Trophoblast cell (in vitro differentiated cells and primary cell): ENCODE data around the gene TRIM67.

Source experiments
- DNase-seq, 2 donors: peaks; one replicate each; pipeline ENCODE4 v3.0.0-alpha.2; 2016
- H2AFZ ChIP-seq: 2 replicates; pipeline ENCODE4 v1.6.1; 2013; ENCODE audit warnings: low read length, moderate library complexity, mild to moderate bottlenecking; ENCODE audit not compliant: insufficient read depth, poor library complexity
- H2AK5ac ChIP-seq: 2 replicates; pipeline ENCODE4 v1.6.1; 2013; ENCODE audit warnings: mild to moderate bottlenecking, low read length
- H2BK120ac ChIP-seq: 2 replicates; pipeline ENCODE4 v1.6.1; 2013; ENCODE audit warnings: low read length, mild to moderate bottlenecking, moderate library complexity; ENCODE audit not compliant: insufficient read depth, poor library complexity
- H2BK12ac ChIP-seq: 2 replicates; pipeline ENCODE4 v1.6.1; 2013; ENCODE audit warnings: mild to moderate bottlenecking, low read length, moderate library complexity
- H2BK5ac ChIP-seq: 2 replicates; pipeline ENCODE4 v1.6.1; 2013; ENCODE audit warnings: low read length, low read depth, moderate library complexity, mild to moderate bottlenecking; ENCODE audit not compliant: poor library complexity
- H3K14ac ChIP-seq: 2 replicates; pipeline ENCODE4 v1.6.1; 2013; ENCODE audit warnings: mild to moderate bottlenecking, low read length
- H3K18ac ChIP-seq: 2 replicates; pipeline ENCODE4 v1.6.1; 2013; ENCODE audit warnings: mild to moderate bottlenecking, low read length
- H3K23ac ChIP-seq: 2 replicates; pipeline ENCODE4 v1.6.1; 2013; ENCODE audit warnings: low read length
- H3K27ac ChIP-seq: 2 replicates; pipeline ENCODE4 v1.5.1; 2013; ENCODE audit warnings: low read depth, mild to moderate bottlenecking, inconsistent platforms, low read length, moderate library complexity
- H3K27me3 ChIP-seq: 2 replicates; pipeline ENCODE4 v1.6.1; 2013; ENCODE audit warnings: inconsistent platforms, mild to moderate bottlenecking, low read length, moderate library complexity; ENCODE audit not compliant: insufficient read depth
- H3K36me3 ChIP-seq, 2 experiments: 1 replicate in 1 of 2; 2 replicates in 1 of 2; pipeline ENCODE4 v1.6.1; 2013; ENCODE audit warnings: low read length in 2 of 2, mild to moderate bottlenecking in 2 of 2, moderate library complexity in 1 of 2; ENCODE audit not compliant: insufficient read depth in 2 of 2, control insufficient read depth in 1 of 2
- H3K4ac ChIP-seq: 2 replicates; pipeline ENCODE4 v1.6.1; 2013; ENCODE audit warnings: low read depth, mild to moderate bottlenecking, low read length, moderate library complexity
- H3K4me1 ChIP-seq, 2 experiments: 1 replicate in 1 of 2; 2 replicates in 1 of 2; pipeline ENCODE4 v1.6.1; 2013; ENCODE audit warnings: low read length in 2 of 2, mild to moderate bottlenecking in 2 of 2, moderate library complexity in 1 of 2; ENCODE audit not compliant: insufficient read depth in 2 of 2, control insufficient read depth in 1 of 2
- H3K4me2 ChIP-seq: 2 replicates; pipeline ENCODE4 v1.6.1; 2013; ENCODE audit warnings: inconsistent platforms, mild to moderate bottlenecking, low read length, moderate library complexity
- H3K4me3 ChIP-seq: 2 replicates; pipeline ENCODE4 v1.5.1; 2013; ENCODE audit warnings: mild to moderate bottlenecking, low read depth, low read length, inconsistent platforms
- H3K79me1 ChIP-seq: one replicate; pipeline ENCODE4 v1.6.1; 2013; ENCODE audit warnings: low read length
- H3K79me2 ChIP-seq: 2 replicates; pipeline ENCODE4 v1.6.1; 2013; ENCODE audit warnings: low read length, mild to moderate bottlenecking; ENCODE audit not compliant: control insufficient read depth, insufficient read depth, poor library complexity
- H3K9ac ChIP-seq: 2 replicates; pipeline ENCODE4 v1.6.1; 2013; ENCODE audit warnings: mild to moderate bottlenecking, low read length
- H3K9me3 ChIP-seq: 2 replicates; pipeline ENCODE4 v1.6.1; 2013; ENCODE audit warnings: low read depth, mild to moderate bottlenecking, control low read depth, inconsistent platforms, low read length; ENCODE audit not compliant: insufficient read depth
- H4K12ac ChIP-seq: 2 replicates; pipeline ENCODE4 v1.6.1; 2013; ENCODE audit warnings: low read depth, mild to moderate bottlenecking, low read length, moderate library complexity
- H4K8ac ChIP-seq: 2 replicates; pipeline ENCODE4 v1.6.1; 2013; ENCODE audit warnings: low read depth, mild to moderate bottlenecking, low read length, moderate library complexity
- H4K91ac ChIP-seq: one replicate; pipeline ENCODE4 v1.6.1; 2013; ENCODE audit warnings: low read depth, mild to moderate bottlenecking, low read length, moderate library complexity
- WGBS: extraction: QIAGEN DNeasy Blood & Tissue Kit; methylation state at CpG from one replicate; pipeline ENCODE4 v1.1.7; 2013; ENCODE audit warnings: missing lambda C conversion rate; ENCODE audit not compliant: insufficient read length, insufficient coverage; ENCODE audit errors: extremely low coverage; 5-methylcytosine and 5-hydroxymethylcytosine counted together

Gene TRIM67

DNA sequence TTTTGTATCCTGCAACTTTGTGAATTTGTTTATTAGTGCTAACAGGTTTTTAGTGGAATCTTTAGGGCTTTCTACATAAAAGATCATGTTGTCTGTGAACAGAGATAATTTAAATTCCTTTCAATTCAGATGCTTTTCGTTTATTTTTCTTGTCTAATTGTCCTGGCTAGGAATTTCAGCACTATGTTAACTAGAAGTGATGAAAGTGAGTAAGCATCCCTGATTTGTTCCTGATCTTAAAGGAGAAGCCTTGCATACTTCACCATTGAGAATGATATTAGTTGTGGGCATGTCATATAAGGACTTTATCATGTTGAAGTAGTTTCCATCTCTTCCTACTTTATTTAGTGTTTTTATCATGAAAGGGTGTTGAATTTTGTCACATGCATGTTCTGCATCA lies 23.6 kb upstream of the TRIM67 start:
- peaks cover 0 to 9% of the 10 kb centered on the region in 2 experiments for H3K4me1 ChIP-seq
- H3K23ac ChIP-seq, result no peak overlapping the region
- H3K9ac ChIP-seq, result no peak overlapping the region
- no peaks in the 10 kb centered on the region for H3K27me3 ChIP-seq
- H3K79me2 ChIP-seq, result no peaks in the 10 kb centered on the region
- no peak for DNase-seq
- no peak overlapping the region for H3K18ac ChIP-seq
- no peak overlapping the region for H4K12ac ChIP-seq
- no peak overlapping the region for H2AFZ ChIP-seq
- H3K4me2 ChIP-seq, result no peak overlapping the region
- no peak overlapping the region for H3K27ac ChIP-seq
- H4K8ac ChIP-seq, result no peak overlapping the region
- H2BK12ac ChIP-seq, result no peak overlapping the region
- H3K4ac ChIP-seq, result no peak overlapping the region
- no peak overlapping the region for H3K14ac ChIP-seq
- H3K79me1 ChIP-seq, result no peaks in the 10 kb centered on the region
- H2AK5ac ChIP-seq, result no peak overlapping the region
- no CpG with 5 or more reads among the region's 1 CpG for WGBS
- H3K4me3 ChIP-seq, result no peak overlapping the region
- H3K9me3 ChIP-seq, result peaks cover 3% of the 10 kb centered on the region
- H2BK5ac ChIP-seq, result no peak overlapping the region
- H4K91ac ChIP-seq, result no peak overlapping the region
- H3K36me3 ChIP-seq, result no peaks in the 10 kb centered on the region
- H2BK120ac ChIP-seq, result no peak overlapping the region

GRCh38 chr1:231139125-231139649 lies 22.7 kb upstream of the TRIM67 start:
- DNase-seq, result peak in 1 of 2 donors; percentile 76
- no peak overlapping the region for H3K4me2 ChIP-seq
- no peaks in the 10 kb centered on the region for H3K36me3 ChIP-seq
- no peak overlapping the region for H3K27ac ChIP-seq
- no peak overlapping the region for H4K91ac ChIP-seq
- no peak overlapping the region for H4K12ac ChIP-seq
- H2AFZ ChIP-seq, result no peak overlapping the region
- H3K79me2 ChIP-seq, result no peaks in the 10 kb centered on the region
- H2BK5ac ChIP-seq, result no peak overlapping the region
- no peak overlapping the region for H4K8ac ChIP-seq
- WGBS, result no CpG with 5 or more reads among the region's 3 CpGs
- H3K14ac ChIP-seq, result no peak overlapping the region
- no peak overlapping the region for H3K4ac ChIP-seq
- H2AK5ac ChIP-seq, result no peak overlapping the region
- no peaks in the 10 kb centered on the region for H3K79me1 ChIP-seq
- no peak overlapping the region for H3K18ac ChIP-seq
- H3K4me1 ChIP-seq, result peaks cover 0 to 9% of the 10 kb centered on the region in 2 experiments
- no peaks in the 10 kb centered on the region for H3K27me3 ChIP-seq
- no peak overlapping the region for H2BK12ac ChIP-seq
- peaks cover 3% of the 10 kb centered on the region for H3K9me3 ChIP-seq
- H2BK120ac ChIP-seq, result no peak overlapping the region
- H3K9ac ChIP-seq, result no peak overlapping the region
- no peak overlapping the region for H3K23ac ChIP-seq
- H3K4me3 ChIP-seq, result no peak overlapping the region

GRCh38 chr1:231139659-231140654 lies 21.9 kb upstream of the TRIM67 start:
- no peak overlapping the region for H4K91ac ChIP-seq
- WGBS, result no CpG with 5 or more reads among the region's 8 CpGs

GRCh38 chr1:231144416-231145193 lies 17.3 kb upstream of the TRIM67 start:
- Histone ChIP-seq H2BK120ac (no peak overlapping the region), H3K14ac (no peak overlapping the region), H3K36me3 (no peaks in the 10 kb centered on the region), H3K4me1 (peaks cover 7 to 11% of the 10 kb centered on the region in 2 experiments), H3K4me2 (no peak overlapping the region), H2AFZ (no peak overlapping the region), H3K23ac (no peak overlapping the region), H3K27me3 (no peaks in the 10 kb centered on the region), H3K9ac (no peak overlapping the region), H3K18ac (no peak overlapping the region), H4K8ac (no peak overlapping the region), H3K27ac (no peak overlapping the region), H2BK12ac (no peak overlapping the region), H3K4me3 (no peak overlapping the region), H3K79me2 (no peaks in the 10 kb centered on the region), H3K4ac (no peak overlapping the region), H2AK5ac (no peak overlapping the region), H4K91ac (no peak overlapping the region), H2BK5ac (no peak overlapping the region), H3K79me1 (no peaks in the 10 kb centered on the region), H3K9me3 (no peaks in the 10 kb centered on the region), H4K12ac (no peak overlapping the region)
- DNase-seq, result no peak
- no CpG with 5 or more reads among the region's 7 CpGs for WGBS

More at GRCh38 chr1:231139659-231140654, 21.9 kb upstream of the TRIM67 start:
- H3K36me3 ChIP-seq, result no peaks in the 10 kb centered on the region
- H3K9ac ChIP-seq, result no peak overlapping the region
- H3K79me1 ChIP-seq, result no peaks in the 10 kb centered on the region
- DNase-seq, result peak; percentile 94 to 95
- H3K4me2 ChIP-seq, result no peak overlapping the region
- no peaks in the 10 kb centered on the region for H3K9me3 ChIP-seq
- H3K18ac ChIP-seq, result no peak overlapping the region
- no peak overlapping the region for H2AFZ ChIP-seq
- no peak overlapping the region for H4K12ac ChIP-seq
- no peak overlapping the region for H2BK120ac ChIP-seq
- H3K27ac ChIP-seq, result peak overlapping the region; percentile 38
- no peak overlapping the region for H2BK5ac ChIP-seq
- H3K23ac ChIP-seq, result no peak overlapping the region
- H3K79me2 ChIP-seq, result no peaks in the 10 kb centered on the region
- no peak overlapping the region for H4K8ac ChIP-seq
- no peak overlapping the region for H2AK5ac ChIP-seq
- no peak overlapping the region for H3K14ac ChIP-seq
- H3K27me3 ChIP-seq, result no peaks in the 10 kb centered on the region
- H3K4ac ChIP-seq, result no peak overlapping the region
- no peak overlapping the region for H2BK12ac ChIP-seq
- H3K4me1 ChIP-seq, result peaks cover 0 to 9% of the 10 kb centered on the region in 2 experiments
- no peak overlapping the region for H3K4me3 ChIP-seq
